T-helper 1 cell (primary cell): ENCODE data around the gene COX5A.
"Not testable (repeated sequence)": the region's sequence is repeated elsewhere in the genome, so short reads cannot be mapped to it uniquely, and the experiment has no call there.

Source experiments
- DNase-seq, 5 donors: peaks; one replicate each; pipeline ENCODE4 v3.0.0-alpha.2; 2012 to 2020

COX5A gene

DNA sequence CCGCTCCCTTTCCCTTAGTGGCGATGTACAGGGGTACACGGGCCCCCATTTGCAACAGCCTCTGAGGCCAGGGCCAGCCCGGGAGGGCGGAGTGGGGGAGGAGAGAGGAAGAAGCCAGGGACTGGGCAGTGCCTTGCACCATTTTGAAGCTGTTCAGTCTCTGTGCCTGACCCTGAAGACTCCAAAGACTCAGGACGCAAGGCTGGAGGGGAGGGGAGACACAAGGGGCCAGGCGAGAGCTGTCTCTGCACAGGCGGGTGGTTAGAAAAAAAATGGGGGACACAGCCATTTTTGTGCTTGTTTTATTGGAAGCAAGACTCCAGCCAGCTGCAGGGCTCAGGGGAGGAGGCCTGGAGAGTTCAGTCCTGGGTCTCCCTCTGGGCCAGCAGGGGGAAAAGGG lies 17.1 kb upstream of the COX5A start:
- no peak for DNase-seq

GRCh38 chr15:74954515-74954914 lies 16.6 kb upstream of the COX5A start:
- no peak for DNase-seq

- no peak for DNase-seq
Measured at GRCh38 chr15:74951006-74951405, 13.1 kb upstream of the COX5A start.

DNA sequence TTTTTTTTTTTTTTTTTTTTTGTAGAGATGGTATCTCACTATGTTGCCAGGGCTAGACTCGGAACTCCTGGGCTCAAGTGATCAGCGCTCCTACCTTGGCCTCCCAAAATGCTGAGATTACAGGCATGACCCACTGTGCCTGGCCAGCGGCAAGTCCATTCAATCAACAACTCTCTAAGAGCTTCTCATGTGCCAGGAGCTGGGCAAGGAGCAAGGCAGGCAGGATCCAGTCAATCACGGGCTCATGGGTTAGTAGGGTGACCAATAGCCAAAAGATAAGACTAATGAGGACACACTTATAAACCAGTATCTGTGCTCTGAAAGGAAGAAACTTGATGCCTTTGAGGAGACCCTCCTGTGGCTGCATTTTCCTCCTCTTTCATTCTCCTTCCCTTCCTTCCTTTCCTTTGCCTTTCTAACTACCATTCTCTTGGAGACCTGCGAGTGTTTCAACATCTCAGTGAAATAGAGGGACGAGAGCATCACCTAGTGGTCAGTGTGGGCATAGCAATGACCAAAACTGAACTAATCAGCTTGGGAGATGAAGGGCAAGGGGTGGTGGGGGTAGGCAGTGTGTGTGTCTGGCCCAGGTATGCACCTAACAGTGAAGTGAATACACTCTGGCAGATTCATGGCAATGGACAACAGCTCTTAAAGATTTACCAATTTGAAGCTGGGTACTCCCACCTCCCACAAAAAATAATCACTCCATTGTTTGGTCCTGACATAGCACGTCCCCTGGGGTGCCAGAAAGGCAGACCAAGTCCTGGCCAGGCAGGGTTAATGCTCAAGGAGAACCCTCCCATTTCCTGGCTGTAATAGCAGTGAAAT lies 12.4 kb upstream of the COX5A start:
- peak; percentile 40 to 79 (median 64) for DNase-seq

- no peak for DNase-seq
Measured at GRCh38 chr15:74937272-74937589, 642 bp downstream of the COX5A start.

DNA sequence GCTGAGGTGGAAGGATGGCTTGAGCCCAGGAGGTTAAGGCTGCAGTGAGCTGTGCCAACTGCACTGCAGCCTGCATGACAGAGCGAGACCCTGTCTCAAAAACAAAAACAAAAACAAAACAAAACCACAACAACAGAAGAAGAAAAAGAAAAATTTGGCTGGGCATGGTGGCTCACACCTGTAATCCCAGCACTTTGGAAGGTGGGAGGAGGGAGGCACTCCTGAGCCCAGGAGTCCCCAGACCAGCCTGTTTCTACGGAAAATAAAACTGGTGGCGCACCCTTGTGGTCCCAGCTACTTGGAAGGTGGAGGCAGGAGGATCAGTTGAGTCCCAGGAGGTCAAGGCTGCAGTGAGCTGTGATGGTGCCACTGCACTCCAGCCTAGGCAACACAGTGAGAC lies 2.7 kb downstream of the COX5A start:
- DNase-seq: not testable (repeated sequence)

DNA sequence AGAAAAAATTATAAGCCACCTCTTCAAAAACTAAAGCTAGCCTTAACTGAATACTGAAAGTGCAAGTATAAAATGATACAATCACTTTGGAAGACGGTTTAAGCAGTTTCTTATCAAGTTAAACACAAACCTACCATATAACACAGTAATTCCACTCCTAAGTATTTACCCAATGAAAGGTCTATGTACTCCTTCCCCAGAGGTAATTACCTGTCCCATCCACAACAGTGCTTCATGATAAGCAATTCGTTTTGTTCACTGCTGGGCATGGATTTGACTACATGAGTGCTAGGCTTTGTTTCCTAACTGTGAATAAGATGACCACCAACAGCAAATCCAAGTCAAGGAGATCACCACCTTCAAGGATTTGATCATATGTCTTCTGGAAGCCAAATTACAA lies 4.3 kb downstream of the COX5A start:
- no peak for DNase-seq

DNA sequence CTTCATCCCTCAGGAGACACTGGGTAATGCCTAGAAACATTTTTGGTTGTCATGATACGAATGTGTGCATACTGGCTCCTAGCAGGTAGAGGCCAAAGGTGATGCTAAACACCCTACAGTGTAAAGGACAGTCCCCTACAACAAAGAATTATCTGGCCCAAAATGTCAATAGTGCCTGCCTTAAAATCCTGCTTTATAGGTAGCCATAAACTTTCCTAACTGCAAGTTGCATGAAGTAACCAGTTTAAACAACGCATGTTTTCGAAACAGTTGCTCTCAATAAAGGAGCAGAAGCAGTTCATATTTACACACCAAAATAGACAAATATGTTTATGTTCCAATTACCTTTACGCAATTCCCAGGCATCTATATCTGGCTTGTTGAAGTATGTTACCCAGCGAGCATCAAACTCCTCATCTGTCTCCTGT lies 9.1 kb downstream of the COX5A start:
- DNase-seq: no peak

- no peak for DNase-seq
Measured at GRCh38 chr15:74924525-74924924, 13.3 kb downstream of the COX5A start.

DNA sequence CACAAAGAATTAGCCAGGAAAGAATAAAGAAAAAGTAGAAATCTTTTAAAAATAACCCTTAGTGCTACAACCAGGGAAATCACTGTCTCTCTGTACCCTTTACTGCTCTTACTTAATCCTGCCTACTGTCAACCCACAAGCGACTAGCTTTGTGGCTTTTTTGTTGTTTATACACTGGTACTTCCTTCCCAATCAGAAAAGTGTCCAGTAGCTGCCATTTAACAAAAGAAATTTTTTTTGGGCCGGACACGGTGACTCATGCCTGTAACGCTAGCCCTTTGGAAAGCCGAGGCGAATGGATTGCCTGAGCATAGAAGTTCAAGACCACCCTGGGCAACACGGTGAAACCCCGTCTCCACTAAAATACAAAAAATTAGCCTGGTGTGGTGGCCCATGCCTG lies 17.4 kb downstream of the COX5A start:
- DNase-seq: no peak

- no peak for DNase-seq
Measured at GRCh38 chr15:74917676-74918075, 20.2 kb downstream of the COX5A start.

GRCh38 chr15:74913799-74914198 lies 24.1 kb downstream of the COX5A start:
- DNase-seq: not testable (repeated sequence)

- no peak for DNase-seq
Measured at GRCh38 chr15:74913041-74913440, 24.8 kb downstream of the COX5A start.

- no peak for DNase-seq
Measured at GRCh38 chr15:74908635-74909034, 29.2 kb downstream of the COX5A start.

DNA sequence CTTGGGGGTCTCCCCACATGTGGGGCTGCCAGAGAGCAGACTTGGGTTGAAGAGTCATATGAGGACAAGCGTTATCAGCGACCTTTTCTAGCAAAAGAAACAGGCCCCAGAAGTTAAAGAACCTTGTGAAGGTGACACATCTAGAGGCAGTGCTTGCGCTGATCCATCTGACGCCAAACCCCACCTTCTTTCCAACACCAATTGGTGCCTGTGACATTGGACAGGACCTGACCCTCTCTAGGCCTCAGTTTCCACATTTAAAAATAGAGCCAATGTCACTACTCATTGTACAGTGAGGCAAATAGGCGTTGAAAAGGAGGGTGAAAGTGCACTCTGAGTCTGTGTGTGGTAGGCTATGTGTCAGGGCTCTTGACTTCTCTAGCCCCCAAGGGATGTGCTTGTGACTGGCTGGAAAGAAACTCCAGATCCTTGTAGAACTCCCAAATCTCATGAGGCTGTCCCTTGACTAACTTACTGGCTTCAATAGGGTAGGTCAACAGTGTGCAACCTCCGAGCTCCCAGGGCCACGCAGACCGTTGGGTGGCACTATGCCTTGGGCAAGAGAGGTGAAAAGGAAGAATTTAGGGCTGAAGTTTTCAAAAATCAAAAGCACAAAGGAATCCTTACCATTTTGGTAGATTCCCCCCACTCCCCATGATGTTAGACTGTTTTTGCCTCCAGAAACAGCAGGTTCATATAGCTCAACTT lies 30.6 kb downstream of the COX5A start:
- no peak for DNase-seq

DNA sequence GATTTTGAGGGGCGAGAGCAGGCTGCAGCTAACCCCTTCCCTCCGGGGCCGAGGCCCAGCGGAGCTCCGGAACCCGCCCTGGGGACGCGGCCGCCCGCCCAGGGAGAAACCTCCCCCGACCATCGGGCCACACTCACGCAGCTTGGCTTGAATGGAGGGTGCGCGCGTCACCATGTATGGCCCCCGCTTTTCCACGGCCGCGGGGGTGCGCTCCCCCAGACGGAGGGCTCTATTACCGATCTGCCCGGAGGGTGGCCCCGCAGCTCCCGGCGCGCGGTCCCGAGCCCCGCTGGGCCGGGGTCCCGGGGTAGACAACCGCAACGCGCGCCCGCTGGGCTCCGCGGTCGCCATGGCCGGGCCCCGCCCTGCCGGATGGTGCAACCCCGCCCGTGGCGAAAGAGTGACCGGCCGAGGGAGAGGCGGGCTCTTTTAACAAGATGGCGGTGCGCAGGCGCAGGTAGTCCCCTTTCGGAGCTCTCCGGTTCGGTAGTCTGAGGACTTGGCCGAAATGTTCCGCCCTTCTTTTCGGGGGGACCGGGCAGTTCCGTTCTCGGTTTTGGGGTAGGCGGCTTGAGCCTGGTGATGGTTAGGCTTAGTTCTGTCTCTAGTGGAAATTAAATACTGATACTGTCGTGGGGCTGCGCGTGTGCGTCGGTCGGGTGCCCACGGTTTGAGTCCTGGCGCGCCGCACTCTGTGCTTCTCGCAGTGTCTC lies 31.3 kb downstream of the COX5A start, which contains the start of gene FAM219B:
Gene FAM219B (minus strand): TSS at position 402 of the 713 bp plus-strand sequence. CDS start 51 bp downstream, at position 351.
- peak; percentile 59 to 77 (median 65) for DNase-seq

DNA sequence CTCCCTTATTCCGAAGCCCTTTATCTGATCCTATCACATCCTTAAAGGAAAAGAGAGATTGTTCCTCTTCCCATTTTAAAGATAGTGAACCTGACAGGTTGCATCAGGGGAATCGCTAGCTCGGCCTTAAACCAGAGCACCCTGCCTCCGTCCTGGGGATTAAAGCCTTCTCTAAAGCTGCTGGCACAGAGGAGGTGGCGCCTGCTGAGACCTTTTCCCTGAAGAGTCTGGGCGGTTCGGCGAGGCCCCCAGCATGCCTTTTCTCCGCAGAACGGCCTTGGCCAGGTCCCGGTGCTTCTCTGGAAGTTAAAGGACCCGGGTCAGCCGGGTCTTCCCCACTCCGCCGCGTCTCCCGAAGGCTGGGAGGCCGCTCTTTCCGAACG lies 31.8 kb downstream of the COX5A start:
- peak in 2 of 5 donors; percentile 15 to 28 for DNase-seq

DNA sequence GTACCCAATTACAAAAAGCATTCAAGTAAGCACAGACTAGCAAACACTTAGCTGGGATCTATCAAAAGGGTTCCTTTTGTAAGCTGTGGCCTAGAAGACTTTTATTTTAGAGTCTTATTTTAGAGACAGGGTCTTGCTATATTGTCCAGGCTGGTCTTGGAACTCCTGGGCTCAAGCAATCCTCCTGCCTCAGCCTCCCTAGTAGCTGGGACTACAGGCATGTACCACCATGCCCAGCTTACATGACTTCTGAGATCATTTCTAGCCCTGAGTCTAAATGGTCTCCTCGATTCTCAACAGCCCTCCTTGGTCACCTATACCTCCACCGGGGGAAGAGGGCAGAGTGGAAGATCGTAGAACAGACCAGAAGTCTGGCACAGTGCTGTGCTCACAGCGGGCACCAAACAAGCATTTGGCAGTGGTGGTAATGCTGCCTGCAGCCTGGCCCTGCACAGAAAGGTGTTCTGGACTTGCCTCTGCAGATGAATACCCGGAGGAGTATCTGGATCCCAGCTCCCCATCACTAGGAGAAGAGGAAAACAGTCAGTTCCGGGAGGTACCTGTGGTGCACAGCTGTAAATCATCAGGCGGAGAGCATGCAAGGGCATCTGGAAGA lies 33.6 kb downstream of the COX5A start:
- no peak for DNase-seq

GRCh38 chr15:74903676-74904075 lies 34.2 kb downstream of the COX5A start:
- DNase-seq: no peak

DNA sequence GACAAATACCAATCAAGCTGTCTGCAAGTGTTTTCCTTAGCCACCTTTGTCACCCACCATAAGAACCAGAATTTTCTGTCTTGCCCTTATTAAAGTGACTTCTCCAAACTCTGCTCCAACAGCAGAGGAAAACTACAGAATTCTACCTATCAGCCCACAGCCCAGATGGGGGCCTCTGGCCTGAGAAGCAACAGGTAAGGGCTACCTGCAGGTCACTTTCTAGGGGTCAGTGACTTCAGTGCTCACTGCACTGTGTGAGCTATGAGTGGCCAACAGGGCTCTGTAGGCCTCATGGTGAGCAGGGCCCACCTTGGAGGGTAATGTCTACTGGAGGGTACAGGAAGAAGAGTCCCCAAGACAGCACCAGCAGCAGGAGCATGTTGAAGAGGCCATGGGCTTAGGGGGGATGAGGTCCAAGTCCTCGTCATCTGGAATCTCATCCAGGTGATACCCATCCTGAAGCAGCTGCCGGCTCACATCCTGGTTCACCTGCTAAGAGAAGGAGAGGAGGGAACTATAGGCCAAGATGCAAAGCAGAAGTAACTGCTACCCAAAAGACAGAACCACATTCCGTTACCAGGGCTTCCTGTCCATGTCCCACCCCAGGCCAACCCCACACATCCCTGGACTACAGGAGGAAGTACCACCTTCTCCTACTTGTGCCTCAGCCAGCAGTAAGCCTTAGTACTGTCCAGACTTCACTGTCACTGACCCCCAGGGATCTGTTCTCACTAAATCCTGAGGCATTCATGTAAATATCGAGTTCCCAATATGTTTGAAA lies 35.4 kb downstream of the COX5A start:
- no peak for DNase-seq

- peak in 4 of 5 donors; percentile 28 to 64 (median 44) for DNase-seq
Measured at GRCh38 chr15:74901612-74902063, 36.2 kb downstream of the COX5A start.

DNA sequence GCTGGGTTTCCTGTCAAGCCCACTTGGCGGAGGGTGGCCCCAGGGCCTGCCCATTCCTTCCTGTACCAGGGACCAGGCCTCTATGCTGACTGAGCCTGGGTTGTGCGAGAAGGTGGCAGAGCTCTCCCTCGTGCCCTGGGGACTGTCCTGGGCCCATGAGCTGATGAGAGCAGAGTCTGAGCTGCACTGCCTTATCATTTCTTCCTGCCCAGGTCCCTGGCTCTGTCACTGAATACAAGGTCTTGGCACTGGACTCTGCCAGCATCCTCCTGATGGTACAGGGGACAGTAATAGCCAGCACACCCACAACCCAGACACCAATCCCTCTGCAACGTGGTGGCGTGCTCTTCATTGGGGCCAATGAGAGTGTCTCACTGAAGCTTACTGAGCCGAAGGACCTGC lies 40.6 kb downstream of the COX5A start:
- DNase-seq: no peak
